ENCODE data around the gene PTPN2.
"Not testable (repeated sequence)": the region's sequence is repeated elsewhere in the genome, so short reads cannot be mapped to it uniquely, and the experiment has no call there.

The PTPN2 gene

GRCh38 chr18:12880541-12880910, 3.5 kb downstream of the PTPN2 start:
- Mint-ChIP-seq H3K27me3 (no peaks in the 10 kb centered on the region), H3K9me3 (no peaks in the 10 kb centered on the region), H3K36me3 (ENCODE audit: low read depth) (peaks cover 50% of the 10 kb centered on the region), H3K27ac (peak overlapping the region; percentile 38), H3K4me1 (ENCODE audit: low read depth) (peaks cover 69% of the 10 kb centered on the region), H3K4me3 (peak overlapping the region; percentile 30)
- no peak for DNase-seq

DNA sequence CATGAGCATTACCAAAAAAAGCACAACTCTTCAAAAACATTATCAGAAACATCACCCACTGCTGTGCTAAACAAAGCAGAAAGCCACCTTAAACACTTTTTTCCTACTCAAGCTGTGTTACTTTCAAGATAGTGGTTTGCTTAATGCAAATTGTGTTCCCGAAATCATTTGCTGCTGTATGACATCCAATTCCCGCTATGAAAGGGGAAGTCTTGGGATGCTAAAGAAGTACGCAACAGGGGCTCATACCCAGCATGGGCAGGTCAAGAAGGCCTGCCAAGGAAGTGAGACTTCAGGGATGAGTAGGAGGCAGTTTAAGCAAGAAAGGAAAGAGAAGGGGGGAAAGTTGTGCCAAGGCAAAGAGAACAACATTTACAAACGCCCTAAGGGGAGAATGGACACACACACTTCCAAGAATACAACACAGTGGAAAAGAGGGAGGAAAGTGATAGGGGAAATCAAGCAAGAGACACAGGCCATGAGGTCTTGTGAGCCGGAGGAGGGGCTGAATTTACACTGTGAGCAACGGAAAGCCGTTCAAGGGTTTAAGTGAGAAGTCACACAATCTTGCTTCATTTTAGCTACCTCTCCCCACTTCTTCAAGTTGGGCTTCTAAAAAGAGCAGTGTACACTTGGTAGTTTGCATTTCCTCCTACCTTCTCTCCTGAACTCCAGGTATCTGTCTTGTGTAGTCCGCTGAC, 4.0 kb downstream of the PTPN2 start:
- Mint-ChIP-seq H3K36me3 (ENCODE audit: low read depth) (peaks cover 52% of the 10 kb centered on the region), H3K27ac (peak overlapping the region; percentile 70), H3K9me3 (no peaks in the 10 kb centered on the region), H3K4me1 (ENCODE audit: low read depth) (peaks cover 66% of the 10 kb centered on the region), H3K4me3 (peak overlapping the region; percentile 30), H3K27me3 (no peaks in the 10 kb centered on the region)
- no peak for DNase-seq

DNA sequence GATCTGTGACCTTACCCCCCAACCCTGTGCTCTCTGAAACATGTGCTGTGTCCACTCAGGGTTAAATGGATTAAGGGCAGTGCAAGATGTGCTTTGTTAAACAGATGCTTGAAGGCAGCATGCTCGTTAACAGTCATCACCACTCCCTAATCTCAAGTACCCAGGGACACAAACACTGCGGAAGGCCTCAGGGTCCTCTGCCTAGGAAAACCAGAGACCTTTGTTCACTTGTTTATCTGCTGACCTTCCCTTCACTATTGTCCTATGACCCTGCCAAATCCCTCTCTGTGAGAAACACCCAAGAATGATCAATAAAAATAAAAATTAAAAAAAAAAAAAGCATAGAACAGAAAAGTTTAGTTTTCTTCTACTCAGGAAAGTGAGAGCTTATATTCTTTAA, 9.0 kb downstream of the PTPN2 start:
- Mint-ChIP-seq H3K4me1 (ENCODE audit: low read depth) (peaks cover 43% of the 10 kb centered on the region), H3K36me3 (ENCODE audit: low read depth) (peaks cover 35% of the 10 kb centered on the region)
- H3K27me3 Mint-ChIP-seq, H3K27ac Mint-ChIP-seq, DNase-seq, H3K4me3 Mint-ChIP-seq, H3K9me3 Mint-ChIP-seq: not testable (repeated sequence)

DNA sequence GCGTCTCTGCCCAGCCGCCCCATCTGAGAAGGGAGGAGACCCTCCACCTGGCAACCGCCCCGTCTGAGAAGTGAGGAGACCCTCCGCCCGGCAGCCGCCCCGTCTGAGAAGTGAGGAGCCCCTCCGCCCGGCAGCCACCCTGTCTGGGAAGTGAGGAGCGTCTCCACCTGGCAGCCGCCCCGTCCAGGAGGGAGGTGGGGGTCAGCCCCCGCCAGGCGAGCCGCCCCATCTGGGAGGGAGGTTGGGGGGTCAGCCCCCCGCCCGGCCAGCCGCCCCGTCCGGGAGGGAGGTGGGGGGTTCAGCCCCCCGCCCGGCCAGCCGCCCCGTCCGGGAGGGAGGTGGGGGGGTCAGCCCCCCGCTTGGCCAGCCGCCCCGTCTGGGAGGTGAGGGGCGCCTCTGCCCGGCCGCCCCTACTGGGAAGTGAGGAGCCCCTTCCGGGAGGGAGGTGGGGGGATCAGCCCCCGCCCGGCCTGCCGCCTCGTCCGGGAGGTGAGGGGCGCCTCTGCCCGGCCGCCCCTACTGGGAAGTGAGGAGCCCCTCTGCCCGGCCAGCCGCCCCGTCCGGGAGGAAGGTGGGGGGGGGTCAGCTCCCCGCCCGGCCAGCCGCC, 10.0 kb downstream of the PTPN2 start:
- peaks cover 34% of the 10 kb centered on the region for H3K4me1 Mint-ChIP-seq (ENCODE audit: low read depth)
- H3K36me3 Mint-ChIP-seq (ENCODE audit: low read depth): peaks cover 33% of the 10 kb centered on the region
- H3K27me3 Mint-ChIP-seq, DNase-seq, H3K27ac Mint-ChIP-seq, H3K9me3 Mint-ChIP-seq, H3K4me3 Mint-ChIP-seq: not testable (repeated sequence)

DNA sequence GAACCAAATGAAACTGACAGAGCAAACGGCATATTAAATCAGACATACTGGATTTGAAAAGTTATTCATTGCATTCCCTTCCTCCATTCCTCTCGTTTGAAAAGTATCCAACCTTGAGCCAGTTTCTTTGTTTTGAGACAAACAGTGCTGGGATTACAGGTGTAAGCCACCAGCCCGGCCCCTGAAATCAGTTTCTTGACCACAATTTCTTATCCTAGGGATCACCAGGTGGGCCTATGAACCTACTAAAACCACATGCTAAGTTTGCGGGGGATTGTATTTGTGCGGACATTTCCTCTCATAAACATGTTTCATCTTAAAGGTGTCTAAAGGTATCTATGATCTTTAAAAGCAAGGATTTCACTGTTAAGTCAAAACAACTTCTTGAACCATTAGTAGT, 11.6 kb downstream of the PTPN2 start:
- no peaks in the 10 kb centered on the region for H3K9me3 Mint-ChIP-seq
- H3K4me3 Mint-ChIP-seq: no peak overlapping the region
- peak overlapping the region; percentile 50 for H3K27ac Mint-ChIP-seq
- DNase-seq: no peak
- no peaks in the 10 kb centered on the region for H3K27me3 Mint-ChIP-seq
- peaks cover 34% of the 10 kb centered on the region for H3K4me1 Mint-ChIP-seq (ENCODE audit: low read depth)
- H3K36me3 Mint-ChIP-seq (ENCODE audit: low read depth): peaks cover 36% of the 10 kb centered on the region

DNA sequence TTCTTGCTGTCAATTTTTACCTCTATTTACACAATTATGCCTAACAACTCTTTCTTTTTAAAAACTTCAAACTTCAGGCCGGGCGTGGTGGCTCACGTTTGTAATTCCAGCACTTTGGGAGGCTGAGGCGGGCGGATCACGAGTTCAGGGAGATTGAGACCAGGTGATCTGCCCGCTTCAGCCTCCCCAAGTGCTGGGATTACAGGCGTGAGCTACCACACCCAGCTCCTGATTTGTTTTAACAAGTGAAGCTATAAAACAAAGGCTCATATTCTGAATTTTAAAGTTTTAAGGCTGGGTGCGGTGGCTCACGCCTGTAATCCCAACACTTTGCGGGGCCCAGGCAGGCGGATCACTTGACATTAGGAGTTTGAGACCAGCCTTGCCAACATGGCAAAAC, 15.5 kb downstream of the PTPN2 start:
- Mint-ChIP-seq H3K4me3 (no peak overlapping the region), H3K36me3 (ENCODE audit: low read depth) (peaks cover 26% of the 10 kb centered on the region), H3K27me3 (no peaks in the 10 kb centered on the region), H3K4me1 (ENCODE audit: low read depth) (peaks cover 29% of the 10 kb centered on the region), H3K27ac (no peak overlapping the region), H3K9me3 (no peaks in the 10 kb centered on the region)
- DNase-seq: no peak

GRCh38 chr18:12867441-12868123, 16.5 kb downstream of the PTPN2 start:
- H3K27me3 Mint-ChIP-seq: no peaks in the 10 kb centered on the region
- H3K36me3 Mint-ChIP-seq (ENCODE audit: low read depth): peaks cover 21% of the 10 kb centered on the region
- no peak overlapping the region for H3K4me3 Mint-ChIP-seq
- H3K4me1 Mint-ChIP-seq (ENCODE audit: low read depth): peaks cover 38% of the 10 kb centered on the region
- H3K9me3 Mint-ChIP-seq: no peaks in the 10 kb centered on the region
- no peak for DNase-seq
- no peak overlapping the region for H3K27ac Mint-ChIP-seq

DNA sequence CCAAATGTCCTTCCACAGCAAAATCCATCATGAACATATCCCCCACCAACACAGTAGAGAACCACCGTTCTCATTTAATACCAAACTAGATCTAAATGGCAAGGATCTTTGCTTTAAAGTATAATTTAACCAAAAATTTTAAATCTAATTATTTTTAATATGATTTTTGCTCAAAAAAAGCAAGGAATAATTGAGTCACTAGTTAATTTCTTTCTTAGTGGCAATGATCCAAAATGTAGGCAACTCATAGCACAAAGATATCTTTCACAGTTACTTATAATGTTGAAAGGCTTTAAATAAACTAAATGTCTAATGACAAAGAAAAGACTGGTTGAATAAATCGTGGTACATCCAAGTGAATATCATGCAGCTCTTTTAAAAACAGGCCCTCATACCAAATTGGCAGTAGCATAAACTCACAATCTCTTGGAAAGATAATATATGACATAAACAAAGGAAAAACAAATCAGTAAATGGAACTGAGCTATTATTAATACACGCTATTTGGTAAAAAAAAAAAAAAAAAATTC, 20.3 kb downstream of the PTPN2 start:
- no peak overlapping the region for H3K4me3 Mint-ChIP-seq
- no peak overlapping the region for H3K27ac Mint-ChIP-seq
- DNase-seq: no peak
- peaks cover 56% of the 10 kb centered on the region for H3K4me1 Mint-ChIP-seq (ENCODE audit: low read depth)
- H3K36me3 Mint-ChIP-seq (ENCODE audit: low read depth): peaks cover 28% of the 10 kb centered on the region
- no peaks in the 10 kb centered on the region for H3K9me3 Mint-ChIP-seq
- no peaks in the 10 kb centered on the region for H3K27me3 Mint-ChIP-seq

GRCh38 chr18:12862874-12863482, 21.1 kb downstream of the PTPN2 start:
- Mint-ChIP-seq H3K4me3 (no peak overlapping the region), H3K27ac (peak overlapping the region; percentile 48), H3K27me3 (no peaks in the 10 kb centered on the region), H3K36me3 (ENCODE audit: low read depth) (peaks cover 32% of the 10 kb centered on the region), H3K4me1 (ENCODE audit: low read depth) (peaks cover 60% of the 10 kb centered on the region), H3K9me3 (no peaks in the 10 kb centered on the region)
- DNase-seq: no peak

DNA sequence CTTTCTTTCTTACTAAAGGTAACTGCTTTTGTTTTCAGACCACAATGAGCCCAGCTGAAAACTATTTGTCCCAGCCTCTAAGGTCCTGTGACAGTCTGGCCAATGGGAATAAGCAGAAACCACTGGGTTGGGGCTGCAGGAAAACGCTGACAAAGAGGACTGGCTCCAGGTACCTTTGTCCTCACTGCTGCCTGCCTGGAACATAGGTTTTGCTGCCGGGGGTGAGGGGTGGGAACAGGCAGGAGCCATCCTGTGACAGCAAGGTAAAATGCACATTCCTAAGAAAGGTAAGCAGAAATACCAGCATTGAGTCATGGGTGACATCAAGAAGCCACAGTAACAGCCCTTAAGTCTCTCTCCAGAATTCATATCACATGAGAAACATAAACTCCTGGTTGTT, 21.6 kb downstream of the PTPN2 start:
- Mint-ChIP-seq H3K27me3 (no peaks in the 10 kb centered on the region), H3K4me3 (no peak overlapping the region), H3K9me3 (no peaks in the 10 kb centered on the region), H3K27ac (peak overlapping the region; percentile 38), H3K36me3 (ENCODE audit: low read depth) (peaks cover 32% of the 10 kb centered on the region), H3K4me1 (ENCODE audit: low read depth) (peaks cover 60% of the 10 kb centered on the region)
- no peak for DNase-seq

- Mint-ChIP-seq H3K27ac (peak overlapping the region; percentile 24), H3K4me3 (no peak overlapping the region), H3K27me3 (no peaks in the 10 kb centered on the region), H3K9me3 (no peaks in the 10 kb centered on the region), H3K4me1 (ENCODE audit: low read depth) (peaks cover 66% of the 10 kb centered on the region), H3K36me3 (ENCODE audit: low read depth) (peaks cover 37% of the 10 kb centered on the region)
- DNase-seq: no peak
Observed at GRCh38 chr18:12861637-12862036, 22.4 kb downstream of the PTPN2 start.

- Mint-ChIP-seq H3K27ac (no peak overlapping the region), H3K4me1 (ENCODE audit: low read depth) (peaks cover 70% of the 10 kb centered on the region)
Observed at GRCh38 chr18:12860530-12860929, 23.5 kb downstream of the PTPN2 start.

DNA sequence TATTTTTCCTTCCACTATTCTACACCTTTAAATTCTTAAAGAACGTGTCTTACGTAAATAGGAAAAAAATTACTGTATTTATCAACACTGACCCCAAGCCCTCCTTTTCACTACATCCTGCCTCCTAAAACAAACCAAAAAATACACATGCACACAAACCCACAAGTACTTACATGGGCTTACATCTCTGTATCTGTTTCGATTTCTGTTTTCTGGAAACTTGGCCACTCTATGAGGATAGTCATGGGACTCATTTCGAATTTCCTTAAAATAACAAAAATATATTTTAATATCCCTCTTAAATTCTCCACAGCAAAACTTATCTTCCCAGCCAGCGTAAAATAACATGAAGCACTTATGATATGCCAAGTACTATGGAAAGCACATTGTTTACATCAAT, 25.0 kb downstream of the PTPN2 start:
- Mint-ChIP-seq H3K9me3 (no peaks in the 10 kb centered on the region), H3K4me3 (no peak overlapping the region), H3K27me3 (no peaks in the 10 kb centered on the region), H3K27ac (no peak overlapping the region), H3K36me3 (ENCODE audit: low read depth) (peaks cover 57% of the 10 kb centered on the region), H3K4me1 (ENCODE audit: low read depth) (peaks cover 72% of the 10 kb centered on the region)
- DNase-seq: no peak

More at GRCh38 chr18:12860530-12860929, 23.5 kb downstream of the PTPN2 start:
- DNase-seq: no peak
- Mint-ChIP-seq H3K9me3 (no peaks in the 10 kb centered on the region), H3K4me3 (no peak overlapping the region), H3K27me3 (no peaks in the 10 kb centered on the region), H3K36me3 (ENCODE audit: low read depth) (peaks cover 43% of the 10 kb centered on the region)

DNA sequence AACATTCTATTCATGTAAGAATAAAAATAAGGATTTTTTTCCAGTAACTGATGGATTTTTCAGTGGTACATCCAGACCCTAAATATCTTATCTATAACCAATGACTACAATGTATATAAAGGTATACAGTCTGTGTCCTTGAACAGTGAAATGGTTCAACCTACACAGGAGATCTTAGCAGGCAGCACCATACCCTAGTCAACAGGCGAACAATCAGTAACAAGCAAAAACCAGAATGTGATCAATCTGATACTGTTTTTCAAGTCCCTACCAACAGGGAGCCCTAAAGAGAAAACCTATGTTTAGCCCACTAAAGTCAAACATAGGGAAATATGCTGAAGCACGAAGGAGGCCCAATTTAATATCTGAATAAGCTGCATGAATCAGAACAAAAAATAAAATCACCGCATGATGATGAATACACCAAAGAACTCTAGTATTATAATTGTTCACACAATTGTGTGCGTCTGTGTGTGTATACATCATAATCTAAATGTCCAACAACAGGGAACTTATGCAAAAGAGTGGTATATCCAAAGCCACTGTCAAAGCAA, 26.0 kb downstream of the PTPN2 start:
- peaks cover 65% of the 10 kb centered on the region for H3K36me3 Mint-ChIP-seq (ENCODE audit: low read depth)
- no peak for DNase-seq
- peaks cover 71% of the 10 kb centered on the region for H3K4me1 Mint-ChIP-seq (ENCODE audit: low read depth)
- H3K27me3 Mint-ChIP-seq: no peaks in the 10 kb centered on the region
- no peaks in the 10 kb centered on the region for H3K9me3 Mint-ChIP-seq
- H3K27ac Mint-ChIP-seq: peak overlapping the region; percentile 72
- peak overlapping the region; percentile 11 for H3K4me3 Mint-ChIP-seq

All from activated T-cell treated with anti-CD3 and anti-CD28 coated beads, Interleukin-2, amount 50 U/mL, for 24 hours (primary cell).